ENCODE data around the gene RAB38. TPM values are rescaled to one million over a fixed set of nuclear protein-coding genes. Genes with fewer than 3 reads are reported as not detected.

Gene RAB38
- total RNA-seq, 1 experiment from 2014 or later = 77.7 TPM

- intact Hi-C loops (cut with micrococcal nuclease) = loop anchor here (5.0 to 10.0 kb wide), 4 partner anchors 72 to 709 kb away; no protein-coding TSS in a partner anchor
- Mint-ChIP-seq H3K27me3 (ENCODE audit: insufficient read depth, unreplicated experiment) (no peaks in the 10 kb centered on the region), H3K4me3 (ENCODE audit: unreplicated experiment) (peak overlapping the region; percentile 85), H3K9me3 (ENCODE audit: unreplicated experiment) (no peaks in the 10 kb centered on the region), H3K36me3 (ENCODE audit: insufficient read depth, unreplicated experiment) (no peaks in the 10 kb centered on the region), H3K4me1 (ENCODE audit: insufficient read depth, unreplicated experiment) (peaks cover 40% of the 10 kb centered on the region), H3K27ac (ENCODE audit: low read depth, unreplicated experiment) (peak overlapping the region; percentile 91)
- TF ChIP-seq CTCF (IDR thresholded peaks at IDR 0.05; ENCODE audit: unreplicated experiment) = no peak
- peak; percentile 9 for DNase-seq (ENCODE audit: unreplicated experiment)
- ChIA-PET POLR2A (interaction anchor here (0.6 to 6.3 kb wide), 18 partner anchors 13 to 850 kb away, joined by 3 to 50 read pairs (median 4); partner anchors contain the start of gene CTSC), CTCF (interaction anchor here (1.1 to 1.2 kb wide), 2 partner anchors 108 to 751 kb away, joined by 3 to 5 read pairs; no protein-coding TSS in a partner anchor)
- TSS peak; percentile 28 for BruUV-seq (replicated peaks)
Measured at GRCh38 chr11:88173956-88174355, 1.3 kb downstream of the RAB38 start.

GRCh38 chr11:88171982-88172381 is 3.3 kb downstream of the RAB38 start:
- intact Hi-C loops (cut with micrococcal nuclease) = loop anchor here (5.0 to 10.0 kb wide), 4 partner anchors 70 to 707 kb away; no protein-coding TSS in a partner anchor
- H3K27me3 Mint-ChIP-seq (ENCODE audit: insufficient read depth, unreplicated experiment) = no peaks in the 10 kb centered on the region
- H3K4me1 Mint-ChIP-seq (ENCODE audit: insufficient read depth, unreplicated experiment) = peaks cover 35% of the 10 kb centered on the region
- peak overlapping the region; percentile 9 for H3K27ac Mint-ChIP-seq (ENCODE audit: low read depth, unreplicated experiment)
- TF ChIP-seq CTCF (IDR thresholded peaks at IDR 0.05; ENCODE audit: unreplicated experiment) = no peak
- peak; percentile 81 for DNase-seq (ENCODE audit: unreplicated experiment)
- H3K9me3 Mint-ChIP-seq (ENCODE audit: unreplicated experiment) = no peaks in the 10 kb centered on the region
- no TSS peak for BruUV-seq (replicated peaks)
- peaks cover 5% of the 10 kb centered on the region for H3K36me3 Mint-ChIP-seq (ENCODE audit: insufficient read depth, unreplicated experiment)
- ChIA-PET CTCF (interaction anchor here (0.6 to 2.6 kb wide), 3 partner anchors 8 to 730 kb away, joined by 3 to 16 read pairs (median 4); no protein-coding TSS in a partner anchor), POLR2A (interaction anchor here (0.6 to 6.3 kb wide), 9 partner anchors 9 to 906 kb away, joined by 3 to 50 read pairs (median 3); partner anchors contain the start of gene CTSC)
- peak overlapping the region; percentile 85 for H3K4me3 Mint-ChIP-seq (ENCODE audit: unreplicated experiment)

- POLR2A ChIA-PET = interaction anchor here (1.3 to 6.3 kb wide), 4 partner anchors 10 to 166 kb away, joined by 3 to 50 read pairs (median 22); partner anchors contain the start of gene CTSC
- peaks cover 14% of the 10 kb centered on the region for H3K36me3 Mint-ChIP-seq (ENCODE audit: insufficient read depth, unreplicated experiment)
- peak overlapping the region; percentile 70 for H3K27ac Mint-ChIP-seq (ENCODE audit: low read depth, unreplicated experiment)
Measured at GRCh38 chr11:88170673-88171072, 4.6 kb downstream of the RAB38 start.

More at GRCh38 chr11:88170673-88171072, 4.6 kb downstream of the RAB38 start:
- DNase-seq (ENCODE audit: unreplicated experiment) = no peak
- Mint-ChIP-seq H3K4me3 (ENCODE audit: unreplicated experiment) (peak overlapping the region; percentile 40), H3K4me1 (ENCODE audit: insufficient read depth, unreplicated experiment) (peaks cover 42% of the 10 kb centered on the region), H3K27me3 (ENCODE audit: insufficient read depth, unreplicated experiment) (no peaks in the 10 kb centered on the region), H3K9me3 (ENCODE audit: unreplicated experiment) (no peaks in the 10 kb centered on the region)
- TF ChIP-seq CTCF (IDR thresholded peaks at IDR 0.05; ENCODE audit: unreplicated experiment) = no peak
- CTCF ChIA-PET = interaction anchor here (1.0 to 2.6 kb wide), 5 partner anchors 10 to 148 kb away, joined by 3 to 16 read pairs (median 3); no protein-coding TSS in a partner anchor
- BruUV-seq (replicated peaks) = no TSS peak
- intact Hi-C loops (cut with micrococcal nuclease) = loop anchor here (5.0 to 10.0 kb wide), 4 partner anchors 68 to 706 kb away; no protein-coding TSS in a partner anchor

Measured in MCF 10A (cell line).